ENCODE measurements around the gene OBI1. TPM values are rescaled to one million over a fixed set of nuclear protein-coding genes. Genes with fewer than 3 reads are reported as not detected.

Gene OBI1
- polyA plus RNA-seq (2011; rRNA removed) = 10.6 and 13.9 TPM in 2 replicates
- 1.8 TPM in 2 replicates for polyA plus RNA-seq (2012; cell fraction: cytosol; rRNA removed)
- polyA plus RNA-seq (2012; cell fraction: nucleus; rRNA removed) = 1.1 and 1.6 TPM in 2 replicates
- polyA plus RNA-seq (2017; fragmentation: RNase III; extraction: RNeasy Plus Mini Kit Qiagen cat#74134 plus additional on column Dnase treatment) = 8.6 to 9.1 TPM (median 8.7 TPM) in 3 replicates
- polyA minus RNA-seq (2011; rRNA and poly(A)+ RNA removed) = 9.3 and 11.3 TPM in 2 replicates

- Histone ChIP-seq H3K4me1 (peaks cover 6% of the 10 kb centered on the region; the same call in 2 of the 3 replicates), H3K4me3 (peak within 1 kb of the TSS; percentile 95), H3K27ac (peak within 1 kb of the TSS; percentile 91 to 98), H3K9me3 (no peaks in the 10 kb centered on the region), H3K4me2 (peak within 1 kb of the TSS; percentile 96)
- under 1% methylated on average over 12 of the region's 67 CpGs for WGBS (ENCODE audit: missing lambda C conversion rate)
- POLR2A ChIA-PET = interaction anchor here (0.6 kb wide), 3 partner anchors 122 to 513 kb away, joined by 5 to 9 read pairs (median 6); no protein-coding TSS in a partner anchor
- CTCF ChIA-PET = no interaction called here
- DNase-seq (ENCODE audit: low read depth in 1 of 2, low spot score in 1 of 2) (peak; percentile 48 to 86), ATAC-seq (peak; percentile 86 to 95), FAIRE-seq (no peak)
- no peak for TF ChIP-seq HOXA7 (CRISPR knock-in tag; IDR thresholded peaks at IDR 0.05)
- TF ChIP-seq KDM5A (IDR thresholded peaks at IDR 0.05) = peak; percentile 23; the same call in 1 of the 2 replicates
- TF ChIP-seq POLR2AphosphoS2 (conservative IDR thresholded peaks at IDR 0.05; ENCODE audit: low read length) = no peak
- TF ChIP-seq PHF8 (IDR thresholded peaks at IDR 0.05; ENCODE audit: borderline replicate concordance, low read depth) = peak; percentile 63
- TF ChIP-seq USF2 (IDR thresholded peaks at IDR 0.05) = peak; percentile 34; the same call in 1 of the 2 replicates
- 0 out of 3 replicates have a peak, but pooled peaks have one; percentile 26 for TF ChIP-seq BCL3 (IDR thresholded peaks at IDR 0.05)
- no peak for TF ChIP-seq HEYL (CRISPR knock-in tag; IDR thresholded peaks at IDR 0.05)
- TF ChIP-seq EHMT2 (IDR thresholded peaks at IDR 0.05; ENCODE audit: low read depth) = no peak
- TF ChIP-seq RNF2 (IDR thresholded peaks at IDR 0.05; ENCODE audit: borderline replicate concordance, low read depth) = no peak
- TF ChIP-seq TFCP2L1 (CRISPR knock-in tag; IDR thresholded peaks at IDR 0.05) = no peak
- TF ChIP-seq RAD21 (conservative IDR thresholded peaks at IDR 0.05 in 1 of 2, IDR thresholded peaks at IDR 0.05 in 1 of 2) = no peak
- TF ChIP-seq MYC (IDR thresholded peaks at IDR 0.05; ENCODE audit: borderline replicate concordance, low read length) = no peak
- TF ChIP-seq E2F6 (IDR thresholded peaks at IDR 0.05; ENCODE audit: borderline replicate concordance, low read depth) = peak; percentile 65; the same call in 1 of the 2 replicates
- TF ChIP-seq BHLHE40 (IDR thresholded peaks at IDR 0.05; ENCODE audit: low read depth, low read length) = 0 out of 2 replicates have a peak, but pooled peaks have one; percentile 18
- no peak for TF ChIP-seq CBX8 (IDR thresholded peaks at IDR 0.05)
- TF ChIP-seq POLR2A (IDR thresholded peaks at IDR 0.05; ENCODE audit: low read length) = peak; percentile 42
- TF ChIP-seq MAX (IDR thresholded peaks at IDR 0.05) = peak; percentile 61
- TF ChIP-seq JUN (IDR thresholded peaks at IDR 0.05) = 0 out of 5 replicates have a peak, but pooled peaks of 1 of the 2 experiments have one; percentile 45
Measured at GRCh38 chr13:78658630-78659449, at the start of gene OBI1. OBI1 (minus strand) TSS chr13:78659155; CDS start chr13:78659120, 35 bp downstream.

GRCh38 chr13:78701383-78701782 lies 42.4 kb upstream of the OBI1 start:
- CTCF ChIA-PET = no interaction called here
- no peak for ATAC-seq
- WGBS (ENCODE audit: missing lambda C conversion rate) = 22% methylated on average over 1 of the region's 1 CpG
- no peak for DNase-seq (ENCODE audit: low read depth in 1 of 2, low spot score in 1 of 2)
- no peaks in the 10 kb centered on the region for H3K4me1 ChIP-seq
- FAIRE-seq = no peak
- TF ChIP-seq POLR2AphosphoS2 (conservative IDR thresholded peaks at IDR 0.05; ENCODE audit: low read length) (no peak), MYC (IDR thresholded peaks at IDR 0.05; ENCODE audit: borderline replicate concordance, low read length) (no peak), MAZ (IDR thresholded peaks at IDR 0.05; ENCODE audit: borderline replicate concordance, low read depth, low read length) (no peak)
- no peaks in the 10 kb centered on the region for H3K9me3 ChIP-seq
- H3K4me2 ChIP-seq = no peak overlapping the region
- no peak overlapping the region for H3K4me3 ChIP-seq
- POLR2A ChIA-PET = no interaction called here
- H3K27ac ChIP-seq = no peak overlapping the region
